ENCODE measurements around the gene PSMD8.

The PSMD8 gene

DNA sequence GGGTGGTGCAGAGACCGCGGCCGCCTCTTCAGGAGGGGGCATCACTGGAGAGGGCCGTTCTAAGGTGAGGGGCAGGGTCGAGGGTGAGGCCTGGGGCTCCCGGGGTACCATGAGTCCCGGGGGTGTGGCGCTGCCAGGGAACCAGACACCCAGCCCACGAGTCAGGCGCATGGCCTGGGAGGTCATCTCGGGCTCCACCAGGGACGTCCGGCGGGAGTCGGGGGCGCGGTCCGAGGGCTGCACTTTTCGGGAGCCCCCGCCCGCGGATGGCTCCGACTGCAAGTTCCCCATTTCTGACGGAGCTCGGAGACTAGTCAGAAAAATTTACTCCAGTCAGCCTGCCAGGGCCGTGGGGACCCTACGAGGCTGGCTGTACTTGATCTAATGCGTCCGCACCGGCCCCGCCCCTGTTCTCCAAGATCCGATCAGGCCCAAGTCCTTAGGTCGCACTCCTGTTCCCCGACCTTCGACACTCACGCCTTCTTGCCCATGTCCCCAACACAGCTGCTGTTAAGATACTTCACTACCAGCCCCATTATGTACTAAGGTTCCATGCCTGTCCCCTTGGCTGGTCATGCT is 12.7 kb downstream of the PSMD8 start:
- peaks cover 31 to 38% of the 10 kb centered on the region in 2 donors for H3K27me3 Mint-ChIP-seq
- DNase-seq (no peak), ATAC-seq (replicated peaks) (peak; percentile 32 to 38)
- no peaks in the 10 kb centered on the region for H3K9me3 Mint-ChIP-seq
- peaks cover 20 to 44% of the 10 kb centered on the region in 2 donors for H3K4me1 Mint-ChIP-seq
- H3K36me3 Mint-ChIP-seq = peaks cover 37 to 42% of the 10 kb centered on the region in 2 donors
- H3K4me3 Mint-ChIP-seq = peak overlapping the region; percentile 82 to 86
- H3K27ac Mint-ChIP-seq = peak overlapping the region; percentile 31

DNA sequence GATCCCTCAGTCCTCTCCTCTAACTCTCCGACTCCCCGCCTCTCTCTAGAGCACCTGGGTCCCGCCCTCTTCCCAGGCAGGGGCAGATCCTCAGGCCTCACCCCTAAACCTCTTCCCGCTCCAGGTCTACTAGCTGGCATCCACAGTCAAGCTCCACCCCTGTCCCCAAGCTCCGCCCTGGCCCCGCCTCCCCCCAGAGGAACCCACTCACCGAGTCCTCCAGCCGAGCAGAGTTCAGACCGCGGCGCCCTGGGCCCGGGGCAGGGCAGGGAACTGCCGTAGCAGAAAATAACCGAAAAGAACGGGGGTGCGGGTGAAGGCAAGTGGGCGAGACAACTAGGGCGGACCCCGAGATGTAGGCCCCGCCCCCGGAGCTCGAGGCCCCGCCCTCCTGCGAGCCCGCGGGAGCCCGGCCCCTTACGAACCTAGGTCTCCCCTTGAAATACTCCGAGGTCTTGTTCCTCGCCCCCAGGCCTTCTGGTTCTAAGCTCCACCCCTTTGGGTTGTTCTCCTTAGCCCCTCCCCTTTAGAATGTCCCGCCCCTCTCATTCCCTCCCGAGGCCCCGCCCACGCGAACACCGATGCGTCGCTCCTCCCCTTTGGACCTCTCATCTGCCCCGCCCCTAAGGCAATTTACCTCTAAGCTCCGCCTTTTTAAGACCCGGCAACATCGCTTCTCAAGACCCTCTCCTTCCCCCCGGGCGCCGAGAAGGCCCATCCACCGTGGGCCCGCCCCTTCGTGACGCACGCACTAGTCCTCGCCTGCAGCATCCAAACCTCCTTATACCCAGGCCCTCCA is 13.4 kb downstream of the PSMD8 start, which contains the start of gene GGN:
Gene GGN (minus strand): TSS at position 485 of the 799 bp plus-strand sequence. CDS start 773 bp downstream, outside the sequence.
- Mint-ChIP-seq H3K27me3 (peaks cover 31 to 38% of the 10 kb centered on the region in 2 donors), H3K27ac (peak within 1 kb of the TSS; percentile 77), H3K4me3 (peak within 1 kb of the TSS; percentile 86 to 87), H3K4me1 (peaks cover 20 to 44% of the 10 kb centered on the region in 2 donors), H3K9me3 (no peaks in the 10 kb centered on the region), H3K36me3 (peaks cover 30 to 35% of the 10 kb centered on the region in 2 donors)
- peak; percentile 69 for DNase-seq
- ATAC-seq (replicated peaks) = peak; percentile 81 to 82

DNA sequence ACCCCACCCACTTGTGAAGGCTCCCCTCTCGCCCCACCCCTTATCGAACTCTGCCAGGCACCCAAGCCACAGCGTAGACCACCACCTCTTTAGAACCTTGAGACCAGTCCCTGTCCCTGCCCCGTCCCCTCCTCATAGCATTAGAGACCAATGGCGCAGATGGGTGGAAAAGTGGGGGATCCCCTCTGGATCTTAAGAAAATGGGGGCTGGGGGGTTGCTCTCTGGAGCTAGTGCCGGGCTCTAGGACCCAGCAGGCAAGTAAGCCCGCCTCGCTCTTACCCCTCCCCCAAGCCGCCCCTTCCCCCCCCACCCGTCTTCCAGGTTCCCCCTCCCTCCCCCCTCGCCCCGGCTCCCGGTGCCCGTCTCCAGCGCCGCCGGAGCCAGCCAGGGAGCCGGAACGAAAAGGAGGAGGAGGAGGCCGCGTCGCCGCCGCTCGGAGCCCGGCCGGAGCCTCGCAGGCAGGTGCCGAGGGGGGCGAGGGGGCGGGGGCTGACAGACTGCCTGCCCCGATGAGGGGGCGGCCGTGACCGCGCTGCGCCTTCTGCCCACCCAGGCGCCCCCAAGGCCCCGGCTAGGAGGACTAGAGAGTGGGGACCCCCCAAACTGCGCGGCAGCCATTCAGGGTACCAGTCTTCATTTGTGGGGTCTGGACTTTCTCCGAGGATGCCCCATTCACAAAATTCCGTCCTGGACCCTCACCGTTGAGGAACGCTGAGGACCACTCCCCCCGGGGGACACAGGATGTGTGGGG is 14.2 kb downstream of the PSMD8 start, which contains the start of gene SPRED3:
Gene SPRED3 (plus strand): TSS at position 349 of the 752 bp plus-strand sequence. CDS start 1,606 bp downstream, outside the sequence.
- H3K27ac Mint-ChIP-seq = peak within 1 kb of the TSS; percentile 77
- peaks cover 32 to 38% of the 10 kb centered on the region in 2 donors for H3K27me3 Mint-ChIP-seq

DNA sequence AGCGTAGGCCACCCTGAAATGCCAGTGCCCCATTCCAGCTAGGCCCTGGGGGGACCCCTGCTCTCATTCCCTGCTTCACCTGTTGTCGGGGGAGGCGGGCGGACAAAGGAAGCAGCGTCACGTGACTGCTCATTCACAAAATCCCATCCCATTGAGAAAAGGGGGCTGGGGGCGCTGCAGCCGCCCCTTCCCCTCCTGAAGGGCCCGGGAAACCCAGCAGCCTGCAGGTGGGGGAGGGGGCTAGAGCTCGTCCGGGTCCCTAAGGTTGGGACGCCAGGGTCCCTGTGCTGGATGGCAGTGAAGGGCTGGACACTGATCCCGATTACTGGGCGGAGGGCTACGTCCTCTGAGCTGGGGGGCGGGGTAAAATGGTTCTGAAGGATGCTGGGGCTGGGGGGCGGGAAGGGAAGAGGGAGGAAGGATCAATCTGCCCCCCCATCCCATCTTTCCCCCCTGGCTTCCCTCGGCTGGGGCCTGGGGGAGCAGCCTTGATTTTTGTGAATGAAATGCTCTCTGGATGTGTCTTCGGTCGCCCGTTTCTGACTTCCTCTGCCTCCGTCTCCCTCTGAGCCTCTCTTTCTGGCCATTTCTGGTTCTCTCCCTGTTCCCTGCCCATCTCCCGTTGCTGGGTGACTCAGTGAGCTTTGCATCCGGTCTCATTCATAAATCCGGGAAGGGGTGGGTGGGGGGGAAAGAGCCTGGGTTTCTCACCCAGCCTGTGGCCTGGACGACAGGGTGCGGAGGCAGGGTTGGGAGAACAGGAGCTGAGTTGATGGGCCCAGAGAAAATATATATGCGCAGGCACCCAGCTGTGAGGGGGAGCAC is 14.9 kb downstream of the PSMD8 start:
- Mint-ChIP-seq H3K27me3 (peaks cover 39 to 43% of the 10 kb centered on the region in 2 donors), H3K4me3 (peak overlapping the region in 1 of 2 donors; percentile 18), H3K27ac (no peak overlapping the region), H3K4me1 (peaks cover 20 to 47% of the 10 kb centered on the region in 2 donors), H3K9me3 (no peaks in the 10 kb centered on the region), H3K36me3 (peaks cover 15 to 19% of the 10 kb centered on the region in 2 donors)
- DNase-seq (no peak), ATAC-seq (replicated peaks) (no peak)

More for the DNA sequence above, 14.2 kb downstream of the PSMD8 start, which contains the start of gene SPRED3:
- peak; percentile 0 for ATAC-seq (replicated peaks)
- peaks cover 22 to 27% of the 10 kb centered on the region in 2 donors for H3K36me3 Mint-ChIP-seq
- no peaks in the 10 kb centered on the region for H3K9me3 Mint-ChIP-seq
- no peak for DNase-seq
- H3K4me1 Mint-ChIP-seq = peaks cover 18 to 44% of the 10 kb centered on the region in 2 donors
- peak within 1 kb of the TSS; percentile 86 to 87 for H3K4me3 Mint-ChIP-seq

GRCh38 chr19:38389957-38390924 is 15.9 kb downstream of the PSMD8 start:
- ATAC-seq (replicated peaks) (no peak), DNase-seq (no peak)
- no peak overlapping the region for H3K27ac Mint-ChIP-seq
- peaks cover 41 to 42% of the 10 kb centered on the region in 2 donors for H3K27me3 Mint-ChIP-seq
- H3K4me3 Mint-ChIP-seq = peak overlapping the region in 1 of 2 donors; percentile 7
- H3K4me1 Mint-ChIP-seq = peaks cover 15 to 47% of the 10 kb centered on the region in 2 donors
- peaks cover 5 to 10% of the 10 kb centered on the region in 2 donors for H3K36me3 Mint-ChIP-seq
- no peaks in the 10 kb centered on the region for H3K9me3 Mint-ChIP-seq

GRCh38 chr19:38391911-38392464 is 17.6 kb downstream of the PSMD8 start:
- H3K9me3 Mint-ChIP-seq = no peaks in the 10 kb centered on the region
- ATAC-seq (replicated peaks) (no peak), DNase-seq (no peak)
- H3K36me3 Mint-ChIP-seq = peaks cover 2 to 6% of the 10 kb centered on the region in 2 donors
- no peak overlapping the region for H3K27ac Mint-ChIP-seq
- peaks cover 15 to 39% of the 10 kb centered on the region in 2 donors for H3K4me1 Mint-ChIP-seq
- no peak overlapping the region for H3K4me3 Mint-ChIP-seq
- peaks cover 49 to 50% of the 10 kb centered on the region in 2 donors for H3K27me3 Mint-ChIP-seq

DNA sequence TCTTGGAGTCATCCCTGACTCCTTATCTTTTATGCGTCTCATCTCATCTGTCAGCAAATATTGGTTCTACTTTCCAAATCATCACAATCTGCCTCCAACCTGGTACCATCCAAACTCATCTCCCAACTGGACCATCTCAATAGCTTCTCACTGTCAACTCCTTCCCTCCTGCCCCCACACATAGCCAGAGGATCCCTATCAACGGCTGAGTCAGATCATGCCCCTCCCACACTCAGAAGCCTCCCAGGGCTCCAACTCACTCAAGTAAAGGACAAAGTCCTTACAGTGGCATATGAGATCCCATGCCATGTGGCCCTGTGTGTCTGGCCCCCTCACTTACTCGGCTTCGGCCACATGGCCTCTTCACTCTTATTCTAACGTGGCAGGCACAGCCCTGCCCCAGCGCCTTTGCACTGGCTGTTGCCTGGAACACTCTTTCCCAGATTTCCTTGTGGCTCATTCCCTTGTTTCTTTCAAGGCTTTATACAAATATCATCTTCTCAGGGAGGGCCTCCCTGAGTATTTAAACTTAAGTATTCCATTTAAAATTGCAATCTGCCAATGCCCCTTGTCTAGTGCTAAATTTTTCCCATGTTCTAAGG is 18.4 kb downstream of the PSMD8 start:
- ATAC-seq (replicated peaks) = no peak
- Mint-ChIP-seq H3K27ac (no peak overlapping the region), H3K36me3 (no peaks in the 10 kb centered on the region), H3K27me3 (peaks cover 51 to 57% of the 10 kb centered on the region in 2 donors), H3K4me3 (no peak overlapping the region), H3K4me1 (peaks cover 9 to 32% of the 10 kb centered on the region in 2 donors), H3K9me3 (no peaks in the 10 kb centered on the region)
- no peak for DNase-seq

DNA sequence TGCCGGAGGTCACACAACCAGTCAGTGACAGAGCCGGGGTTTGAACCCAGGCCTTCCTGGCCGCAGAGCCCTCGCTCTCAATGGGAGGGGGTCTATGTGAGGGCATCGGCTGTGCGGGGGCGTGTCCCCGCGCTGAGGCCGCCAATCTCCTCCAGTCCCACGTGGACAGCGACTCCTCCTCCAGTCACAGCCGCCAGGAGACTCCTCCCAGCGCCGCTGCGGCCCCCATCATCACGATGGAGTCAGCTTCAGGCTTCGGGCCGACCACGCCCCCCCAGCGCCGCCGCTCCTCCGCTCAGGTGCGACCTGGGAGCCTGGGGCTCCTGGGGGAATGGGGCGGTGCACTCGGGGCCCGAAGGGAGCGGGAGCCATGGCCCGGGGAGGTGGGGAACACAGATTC is 20.1 kb downstream of the PSMD8 start:
- peaks cover 48 to 65% of the 10 kb centered on the region in 2 donors for H3K27me3 Mint-ChIP-seq
- no peak overlapping the region for H3K27ac Mint-ChIP-seq
- no peaks in the 10 kb centered on the region for H3K9me3 Mint-ChIP-seq

GRCh38 chr19:38395381-38396114 is 21.2 kb downstream of the PSMD8 start:
- Mint-ChIP-seq H3K9me3 (no peaks in the 10 kb centered on the region), H3K36me3 (no peaks in the 10 kb centered on the region), H3K4me1 (peaks cover 2 to 21% of the 10 kb centered on the region in 2 donors), H3K4me3 (peak overlapping the region; percentile 75 to 81), H3K27ac (no peak overlapping the region), H3K27me3 (peaks cover 48 to 68% of the 10 kb centered on the region in 2 donors)
- DNase-seq (no peak), ATAC-seq (replicated peaks) (peak; percentile 76 to 82)

More for the DNA sequence above, 20.1 kb downstream of the PSMD8 start:
- peaks cover 5 to 26% of the 10 kb centered on the region in 2 donors for H3K4me1 Mint-ChIP-seq
- H3K36me3 Mint-ChIP-seq = no peaks in the 10 kb centered on the region
- DNase-seq (peak; percentile 59), ATAC-seq (replicated peaks) (peak; percentile 71 to 76)
- H3K4me3 Mint-ChIP-seq = peak overlapping the region; percentile 75 to 81

DNA sequence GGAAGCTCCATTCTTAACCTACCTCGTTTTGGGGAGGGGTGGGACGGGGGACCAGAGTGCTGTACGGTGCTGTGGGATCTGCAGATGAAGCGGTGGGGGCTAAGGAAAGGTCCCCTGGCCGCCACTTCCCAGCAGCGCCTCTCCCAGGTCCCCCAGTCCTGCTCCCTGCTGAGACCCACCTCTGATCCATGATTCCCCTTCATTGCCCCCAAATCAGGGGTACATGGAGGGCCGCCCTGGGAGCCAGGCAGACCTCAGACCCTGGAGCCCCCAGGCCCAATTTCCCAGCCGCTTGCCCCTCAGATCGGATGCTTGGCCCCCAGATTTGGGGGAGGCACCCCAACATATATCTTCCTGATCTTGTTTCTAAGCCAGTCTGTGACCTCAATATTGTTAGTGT is 24.7 kb downstream of the PSMD8 start:
- H3K4me1 Mint-ChIP-seq = peaks cover 6 to 26% of the 10 kb centered on the region in 2 donors
- ATAC-seq (replicated peaks) (no peak), DNase-seq (no peak)
- peaks cover 33 to 61% of the 10 kb centered on the region in 2 donors for H3K27me3 Mint-ChIP-seq
- no peaks in the 10 kb centered on the region for H3K36me3 Mint-ChIP-seq
- no peaks in the 10 kb centered on the region for H3K9me3 Mint-ChIP-seq
- H3K27ac Mint-ChIP-seq = no peak overlapping the region
- no peak overlapping the region for H3K4me3 Mint-ChIP-seq

DNA sequence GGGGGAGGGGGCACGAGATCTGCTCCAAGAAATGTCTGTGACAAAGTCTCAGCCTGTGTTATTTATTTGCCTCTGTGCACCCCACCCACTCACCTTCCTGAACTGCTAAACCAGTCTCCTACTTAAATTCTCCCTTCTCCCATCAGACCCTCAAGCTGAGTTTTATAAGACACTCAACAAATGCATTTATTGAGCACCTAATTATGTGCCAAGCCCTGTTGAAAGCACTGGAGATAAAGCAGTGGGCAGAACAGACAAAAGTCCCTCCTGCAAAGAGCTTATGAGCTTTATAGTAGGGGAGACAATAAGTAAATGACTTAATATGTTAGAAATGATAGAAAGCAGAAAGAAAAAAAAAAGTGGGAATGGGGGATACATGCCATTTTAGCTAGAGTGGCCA is 25.2 kb downstream of the PSMD8 start:
- H3K9me3 Mint-ChIP-seq = no peaks in the 10 kb centered on the region
- no peak overlapping the region for H3K4me3 Mint-ChIP-seq
- ATAC-seq (replicated peaks) = no peak
- peaks cover 7 to 27% of the 10 kb centered on the region in 2 donors for H3K4me1 Mint-ChIP-seq
- DNase-seq = no peak
- peaks cover 32 to 57% of the 10 kb centered on the region in 2 donors for H3K27me3 Mint-ChIP-seq
- H3K36me3 Mint-ChIP-seq = no peaks in the 10 kb centered on the region
- no peak overlapping the region for H3K27ac Mint-ChIP-seq

Data from stimulated activated naive B cell treated with anti-CD40 and anti-IgM and Interleukin-4, amounts not matched to agents 10 μg/mL and 1 μg/mL and 100 μg/mL, for 72 hours (primary cell).